H1 (cell line): ENCODE results near the gene PTCD3. TPM values are rescaled to one million over a fixed set of nuclear protein-coding genes. Genes with fewer than 3 reads are reported as not detected.

Source experiments
- CTCF ChIA-PET: fragments of 300-600 bp; sonication (Branson Sonifier 250); formaldehyde crosslinking; loops from one replicate; lab custom pipeline; 2021; ENCODE audit not compliant: partially characterized antibody; lab: Charles Lee
- POLR2A ChIA-PET: fragments of 300-600 bp; sonication (Branson Sonifier 250); formaldehyde crosslinking; loops from one replicate; lab custom pipeline; 2021; ENCODE audit warnings: inconsistent platforms; ENCODE audit not compliant: partially characterized antibody; lab: Charles Lee
- DNase-seq, 2 experiments: peaks; one replicate each; pipeline versions ENCODE4 v3.0.0 to v3.0.0-alpha.2; 2010 to 2022; ENCODE audit warnings: low spot score in 2 of 2, low read depth in 1 of 2, mixed read lengths in 1 of 2
- FAIRE-seq: peaks from 2 replicates; lab custom pipeline; 2011; peaks lifted over from hg19 to GRCh38; lab: Jason Lieb, UNC
- H2AFZ ChIP-seq: 2 replicates; pipeline ENCODE4 v1.8.1; 2012; ENCODE audit warnings: low read length, inconsistent platforms
- H2AK5ac ChIP-seq: 2 replicates; pipeline ENCODE4 v1.6.1; 2013; ENCODE audit warnings: low read depth, low read length
- H2BK120ac ChIP-seq: replicated peaks from 2 replicates; pipeline ENCODE3; 2013; ENCODE audit warnings: low read depth, low read length, inconsistent platforms
- H2BK12ac ChIP-seq: 2 replicates; pipeline ENCODE4 v1.6.1; 2013; ENCODE audit warnings: low read depth, low read length
- H2BK15ac ChIP-seq: 2 replicates; pipeline ENCODE4 v1.6.1; 2013; ENCODE audit warnings: low read length
- H2BK20ac ChIP-seq: 2 replicates; pipeline ENCODE4 v1.6.1; 2013; ENCODE audit warnings: low read length
- H2BK5ac ChIP-seq: 2 replicates; pipeline ENCODE4 v1.6.1; 2013; ENCODE audit warnings: low read depth, low read length
- H3K14ac ChIP-seq: 2 replicates; pipeline ENCODE4 v1.6.1; 2013; ENCODE audit warnings: inconsistent platforms; ENCODE audit not compliant: insufficient read length
- H3K18ac ChIP-seq: 2 replicates; pipeline ENCODE4 v1.6.1; 2013; ENCODE audit warnings: low read length; ENCODE audit errors: extremely low read depth
- H3K23ac ChIP-seq: 2 replicates; pipeline ENCODE4 v1.6.1; 2013; ENCODE audit warnings: inconsistent platforms; ENCODE audit not compliant: insufficient read length
- H3K23me2 ChIP-seq: 2 replicates; pipeline ENCODE4 v1.6.1; 2013; ENCODE audit warnings: low read depth, low read length
- H3K27ac ChIP-seq: 2 replicates; pipeline ENCODE4 v1.6.1; 2011; ENCODE audit warnings: low read depth, low read length, inconsistent platforms
- H3K27me3 ChIP-seq, 4 experiments: replicated peaks in 1 of 4; 1 replicate in 1 of 4; 2 replicates in 3 of 4; pipeline versions ENCODE4 v1.6.1 to v1.8.1; 2011 to 2013; ENCODE audit warnings: low read length in 3 of 4, mild to moderate bottlenecking in 3 of 4, inconsistent platforms in 2 of 4, mixed read lengths in 2 of 4, moderate library complexity in 1 of 4; ENCODE audit not compliant: control insufficient read depth in 3 of 4, insufficient read depth in 3 of 4; ENCODE audit errors: extremely low read depth in 1 of 4
- H3K36me3 ChIP-seq, 4 experiments: 2 replicates each; pipeline versions ENCODE4 v1.6.1 to v1.8.1; 2011 to 2013; ENCODE audit warnings: mild to moderate bottlenecking in 4 of 4, low read length in 3 of 4, moderate library complexity in 2 of 4, control low read depth in 1 of 4, inconsistent platforms in 1 of 4; ENCODE audit not compliant: insufficient read depth in 4 of 4, control insufficient read depth in 2 of 4
- H3K4ac ChIP-seq: replicated peaks from 2 replicates; pipeline ENCODE3; 2013; ENCODE audit warnings: low read length, low read depth, mixed read lengths, inconsistent platforms; ENCODE audit not compliant: insufficient read length
- H3K4me1 ChIP-seq, 4 experiments: replicated peaks in 1 of 4; 1 replicate in 1 of 4; 2 replicates in 3 of 4; pipeline versions ENCODE4 v1.6.1 to v1.8.1; 2011 to 2013; ENCODE audit warnings: low read length in 3 of 4, inconsistent platforms in 2 of 4, mixed read lengths in 1 of 4; ENCODE audit not compliant: insufficient read depth in 4 of 4, control insufficient read depth in 3 of 4
- H3K4me2 ChIP-seq, 2 experiments: 2 replicates each; pipeline versions ENCODE4 v1.6.1 to v1.8.1; 2011 to 2013; ENCODE audit warnings: low read depth in 2 of 2, low read length in 2 of 2, control low read depth in 1 of 2, inconsistent platforms in 1 of 2, mild to moderate bottlenecking in 1 of 2; ENCODE audit not compliant: insufficient read depth in 1 of 2
- H3K4me3 ChIP-seq, 4 experiments: fragments of 200-600, 300-600 bp in 1 of 4; sonication (generic), shearing (Covaris generic), sonication (Bioruptor Twin) in 1 of 4; 2 replicates each; pipeline versions ENCODE4 v1.5.1 to v1.8.1; 2011 to 2016; ENCODE audit warnings: low read length in 4 of 4, low read depth in 3 of 4, control low read depth in 2 of 4, inconsistent platforms in 2 of 4, mild to moderate bottlenecking in 2 of 4, mixed read lengths in 1 of 4, moderate library complexity in 1 of 4; ENCODE audit not compliant: insufficient read depth in 2 of 4; ENCODE audit errors: extremely low read depth in 1 of 4
- H3K56ac ChIP-seq: replicated peaks from 2 replicates; pipeline ENCODE3; 2013; ENCODE audit warnings: low read depth, mild to moderate bottlenecking, mixed read lengths, low read length, inconsistent platforms; ENCODE audit not compliant: insufficient read length
- H3K79me1 ChIP-seq: 2 replicates; pipeline ENCODE4 v1.6.1; 2013; ENCODE audit warnings: low read depth, low read length, control low read depth
- H3K79me2 ChIP-seq, 2 experiments: 2 replicates each; pipeline versions ENCODE4 v1.6.1 to v1.8.1; 2012 to 2013; ENCODE audit warnings: low read length in 2 of 2, mild to moderate bottlenecking in 2 of 2, inconsistent platforms in 1 of 2; ENCODE audit not compliant: insufficient read depth in 2 of 2, control insufficient read depth in 1 of 2
- H3K9ac ChIP-seq, 4 experiments: replicated peaks in 1 of 4; 1 replicate in 1 of 4; 2 replicates in 3 of 4; pipeline versions ENCODE4 v1.6.1 to v1.8.1; 2011 to 2013; ENCODE audit warnings: low read depth in 3 of 4, low read length in 3 of 4, control low read depth in 2 of 4, mild to moderate bottlenecking in 2 of 4, moderate library complexity in 2 of 4, inconsistent platforms in 1 of 4; ENCODE audit errors: extremely low read depth in 1 of 4
- H3K9me3 ChIP-seq, 2 experiments: 2 replicates each; pipeline versions ENCODE4 v1.6.1 to v1.8.1; 2012 to 2013; ENCODE audit warnings: mild to moderate bottlenecking in 2 of 2, moderate library complexity in 2 of 2, control low read depth in 1 of 2, inconsistent platforms in 1 of 2, low read depth in 1 of 2, low read length in 1 of 2, mixed read lengths in 1 of 2; ENCODE audit not compliant: insufficient read depth in 2 of 2
- H4K20me1 ChIP-seq, 2 experiments: replicated peaks in 1 of 2; 2 replicates each; pipeline versions ENCODE3 to v1.8.1; 2011 to 2013; ENCODE audit warnings: inconsistent platforms in 2 of 2, low read length in 2 of 2, mild to moderate bottlenecking in 1 of 2; ENCODE audit not compliant: insufficient read depth in 2 of 2, control insufficient read depth in 1 of 2
- H4K5ac ChIP-seq: 2 replicates; pipeline ENCODE4 v1.6.1; 2013; ENCODE audit warnings: low read length, low read depth, mixed read lengths, inconsistent platforms; ENCODE audit not compliant: insufficient read length
- H4K8ac ChIP-seq: 2 replicates; pipeline ENCODE4 v1.8.0; 2013; ENCODE audit warnings: mild to moderate bottlenecking, moderate library complexity, low read length, inconsistent platforms; ENCODE audit not compliant: insufficient read depth; ENCODE audit errors: extremely low read depth
- H4K91ac ChIP-seq: replicated peaks from 2 replicates; pipeline ENCODE3; 2013; ENCODE audit warnings: low read length, mixed read lengths, inconsistent platforms; ENCODE audit not compliant: insufficient read length
- GABPA ChIP-seq: IDR thresholded peaks from 2 replicates; pipeline ENCODE4 v1.6.1; 2011; ENCODE audit warnings: mild to moderate bottlenecking, low read length, moderate library complexity, borderline replicate concordance; ENCODE audit not compliant: insufficient read depth
- HDAC2 ChIP-seq, 2 experiments: fragments of 300-600 bp in 1 of 2; sonication (generic) in 1 of 2; IDR thresholded peaks; 2 replicates each; pipeline ENCODE4 v1.6.1; 2011 to 2012; ENCODE audit warnings: low read depth in 2 of 2, low read length in 2 of 2, mild to moderate bottlenecking in 2 of 2, moderate library complexity in 2 of 2, borderline replicate concordance in 1 of 2, inconsistent platforms in 1 of 2
- KDM4A ChIP-seq: IDR thresholded peaks from one replicate; pipeline ENCODE4 v1.7.1; 2012; ENCODE audit warnings: low read depth, mild to moderate bottlenecking, moderate library complexity, low read length, inconsistent platforms; ENCODE audit not compliant: severe bottlenecking
- WGBS, 2 experiments: shearing (Covaris generic) in 1 of 2; methylation state at CpG; one replicate each; pipeline versions ENCODE4 v1.1.6 to v1.1.7; 2013 to 2015; ENCODE audit warnings: low lambda C conversion rate in 2 of 2, mixed read lengths in 2 of 2, inconsistent platforms in 1 of 2, low coverage in 1 of 2, missing lambda C conversion rate in 1 of 2; ENCODE audit not compliant: insufficient replicate concordance in 2 of 2, insufficient coverage in 1 of 2, insufficient read length in 1 of 2; ENCODE audit errors: extremely low coverage in 1 of 2, missing lambda C conversion rate in 1 of 2; 5-methylcytosine and 5-hydroxymethylcytosine counted together
- long read RNA-seq, 2 experiments: library from RNA in 1 of 2; library from capped mRNA in 1 of 2; stranded (forward); transcript quantifications; one replicate each; pipeline ENCODE4 v2.0.0, GENCODE V29; 2021; ENCODE audit warnings: inconsistent platforms in 1 of 2
- polyA minus RNA-seq, 3 experiments: library from RNA; depleted of rRNA, polyadenylated mRNA; stranded (reverse); fragments of >200 nt; gene quantifications; 1 replicate in 2 of 3; 2 replicates in 1 of 3; pipeline ENCODE4 v1.2.3, GENCODE V29; 2011
- polyA plus RNA-seq, 7 experiments: library from polyadenylated mRNA; depleted of rRNA in 3 of 7; stranded (reverse) in 5 of 7; unstranded in 2 of 7; fragments of >200 nt in 5 of 7; fragments of 200-250 nt in 2 of 7; gene quantifications; 1 replicate in 5 of 7; 2 replicates in 1 of 7; 4 replicates in 1 of 7; pipeline versions ENCODE4 v1.2.1 to v1.2.3, GENCODE V29; 2011 to 2013; ENCODE audit warnings: missing spikeins in 2 of 7, mixed read lengths in 2 of 7
- total RNA-seq: library from RNA; stranded (reverse); fragmentation: NEBNext Ultra II Directional; extraction: Animal tissue kit (Norgen Biotek cat#: 25700); gene quantifications from 2 replicates; pipeline ENCODE4 v1.2.1, GENCODE V29; 2021
- TF ChIP-seq, protein P1 (sequence below): IDR thresholded peaks from 2 replicates; pipeline ENCODE4 v1.6.1; 2012; ENCODE audit warnings: low read length, inconsistent platforms

PTCD3 gene
- 191 and 192 TPM in 2 replicates for total RNA-seq
- polyA plus RNA-seq (2011; rRNA removed), result 48.0 and 64.3 TPM in 2 replicates
- 68.8 TPM for polyA plus RNA-seq (2011; cell fraction: cytosol; rRNA removed)
- 137 TPM for polyA plus RNA-seq (2011; cell fraction: nucleus; rRNA removed)
- 55.7 to 98.7 TPM (median 69.8 TPM) in 4 replicates for polyA plus RNA-seq (2012, experiment 1 of 2)
- polyA plus RNA-seq (2012, experiment 2 of 2), result 6.2 TPM
- 81.8 TPM for polyA plus RNA-seq (2013, experiment 1 of 2)
- polyA plus RNA-seq (2013, experiment 2 of 2), result 77.1 TPM
- 106 and 160 TPM in 2 replicates for polyA minus RNA-seq (2011; rRNA and poly(A)+ RNA removed)
- 69.4 TPM for polyA minus RNA-seq (2011; cell fraction: cytosol; rRNA and poly(A)+ RNA removed)
- polyA minus RNA-seq (2011; cell fraction: nucleus; rRNA and poly(A)+ RNA removed), result 466 TPM
- long read RNA-seq, experiment 1, partial matches to known transcripts, result 34 of 69 reads
- long read RNA-seq, experiment 1, other reads (novel, unspliced or antisense), result 35 of 69 reads
- long read RNA-seq, experiment 2, full-length matches to known transcripts, result 37 of 66 reads
- long read RNA-seq, experiment 2, partial matches to known transcripts, result 6 of 66 reads
- long read RNA-seq, experiment 2, other reads (novel, unspliced or antisense), result 23 of 66 reads

DNA sequence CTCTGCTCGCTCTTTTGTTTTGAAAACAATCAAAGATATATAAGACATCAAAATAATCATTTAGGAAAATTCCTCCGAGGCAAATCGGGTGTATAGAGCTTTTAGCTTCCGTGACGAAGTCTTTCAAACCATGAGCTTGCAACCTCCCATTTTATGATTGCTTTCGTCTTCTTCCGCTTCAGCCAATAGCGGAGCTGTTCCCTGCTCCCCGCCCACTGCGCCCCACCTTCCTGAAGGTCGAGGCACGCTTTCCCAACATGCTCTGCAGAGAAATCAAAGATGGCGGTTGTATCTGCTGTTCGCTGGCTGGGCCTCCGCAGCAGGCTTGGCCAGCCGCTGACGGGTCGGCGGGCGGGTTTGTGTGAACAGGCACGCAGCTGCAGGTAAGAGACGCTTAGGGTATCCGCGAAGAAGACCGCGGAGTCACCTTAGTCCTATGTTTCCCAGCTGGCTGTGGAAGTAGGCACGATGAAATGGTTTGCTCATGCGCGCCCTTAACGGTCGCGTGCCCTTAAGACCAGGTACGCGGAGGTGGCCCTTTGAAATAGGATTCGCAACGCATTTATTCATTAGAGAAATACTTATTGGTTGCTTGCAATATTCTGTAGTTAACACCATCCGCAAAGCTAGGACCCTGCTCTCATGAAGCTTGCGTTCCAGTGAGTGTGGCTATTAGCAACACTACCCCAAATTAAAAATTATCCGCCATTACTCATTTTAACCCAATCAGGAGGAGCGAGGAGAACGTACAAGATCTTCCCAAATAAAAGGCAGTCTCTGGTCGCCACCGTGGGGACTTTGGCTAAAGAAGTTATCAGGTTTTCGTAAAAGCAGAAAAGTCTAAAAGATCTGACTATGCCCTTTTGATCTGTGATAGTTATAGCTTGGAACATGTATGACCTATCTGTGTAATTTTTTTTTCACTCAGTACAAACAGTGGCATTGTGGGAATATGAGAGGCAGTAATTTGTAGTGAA lies at the start of gene PTCD3:
Gene PTCD3, plus strand, starts transcription at position 267 of the 977 bp plus-strand sequence. Its CDS starts 13 bp downstream, at position 280.
- Histone ChIP-seq H4K5ac (peak within 1 kb of the TSS; percentile 76), H2AK5ac (peak within 1 kb of the TSS; percentile 19; the same call in 1 of the 2 replicates), H3K9me3 (no peaks in the 10 kb centered on the region), H4K91ac (no peak within 1 kb of the TSS), H3K79me2 (peaks cover 32 to 88% of the 10 kb centered on the region in 2 experiments), H3K4ac (no peak within 1 kb of the TSS), H2AFZ (peak within 1 kb of the TSS; percentile 95), H3K9ac (peak within 1 kb of the TSS; percentile 80 to 99 (median 96)), H3K27ac (peak within 1 kb of the TSS; percentile 94), H3K79me1 (no peaks in the 10 kb centered on the region; the same call in 1 of the 2 replicates), H2BK15ac (no peak within 1 kb of the TSS), H4K20me1 (peaks cover 2 to 13% of the 10 kb centered on the region in 2 experiments), H2BK12ac (peak within 1 kb of the TSS; percentile 30; the same call in 1 of the 2 replicates), H3K14ac (no peak within 1 kb of the TSS), H3K4me1 (peaks cover 0 to 4% (median 0%) of the 10 kb centered on the region in 4 experiments; a peak in 1 of 7 replicates), H3K27me3 (no peaks in the 10 kb centered on the region), H3K23me2 (no peaks in the 10 kb centered on the region; the same call in 1 of the 2 replicates), H3K18ac (peak within 1 kb of the TSS; percentile 80; the same call in 1 of the 2 replicates), H3K36me3 (peaks cover 9 to 32% (median 22%) of the 10 kb centered on the region in 4 experiments), H3K23ac (no peak within 1 kb of the TSS), H3K56ac (peak within 1 kb of the TSS; percentile 43), H3K4me2 (peak within 1 kb of the TSS; percentile 83 to 84), H2BK5ac (peak within 1 kb of the TSS; percentile 95), H3K4me3 (peak within 1 kb of the TSS; percentile 96 to 99 (median 97)), H4K8ac (peak within 1 kb of the TSS; percentile 89; the same call in 1 of the 2 replicates), H2BK120ac (no peak within 1 kb of the TSS), H2BK20ac (no peak within 1 kb of the TSS)
- WGBS, 2 experiments, result 1% methylated on average over 44 of the region's 44 CpGs; no CpG with 5 or more reads in 1 of the 2 experiments
- ChIA-PET POLR2A (interaction anchor here (0.6 to 12.1 kb wide), 24 partner anchors 10 to 494 kb away, joined by 3 to 119 read pairs (median 4); partner anchors contain the start of genes C2orf68 and IMMT), CTCF (interaction anchor here (0.5 to 4.1 kb wide), 3 partner anchors 18 to 334 kb away, joined by 3 to 16 read pairs (median 4); no protein-coding TSS in a partner anchor)
- DNase-seq (peak; percentile 77 to 88), FAIRE-seq (peak; percentile 68)
- TF ChIP-seq, protein P1, sequence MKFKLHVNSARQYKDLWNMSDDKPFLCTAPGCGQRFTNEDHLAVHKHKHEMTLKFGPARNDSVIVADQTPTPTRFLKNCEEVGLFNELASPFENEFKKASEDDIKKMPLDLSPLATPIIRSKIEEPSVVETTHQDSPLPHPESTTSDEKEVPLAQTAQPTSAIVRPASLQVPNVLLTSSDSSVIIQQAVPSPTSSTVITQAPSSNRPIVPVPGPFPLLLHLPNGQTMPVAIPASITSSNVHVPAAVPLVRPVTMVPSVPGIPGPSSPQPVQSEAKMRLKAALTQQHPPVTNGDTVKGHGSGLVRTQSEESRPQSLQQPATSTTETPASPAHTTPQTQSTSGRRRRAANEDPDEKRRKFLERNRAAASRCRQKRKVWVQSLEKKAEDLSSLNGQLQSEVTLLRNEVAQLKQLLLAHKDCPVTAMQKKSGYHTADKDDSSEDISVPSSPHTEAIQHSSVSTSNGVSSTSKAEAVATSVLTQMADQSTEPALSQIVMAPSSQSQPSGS, result no peak; the same call in 1 of the 2 replicates
- TF ChIP-seq GABPA (no peak), HDAC2 (IDR thresholded peaks at IDR 0.05; ENCODE audit: borderline replicate concordance in 1 of 2, low read depth in 2 of 2, low read length in 2 of 2) (no peak), KDM4A (peak; percentile 34)
